Neural cell (in vitro differentiated cells): ENCODE measurements around the gene STPG2. TPM values are rescaled to one million over a fixed set of nuclear protein-coding genes. Genes with fewer than 3 reads are reported as not detected.

Experiments used
- H2AFZ ChIP-seq: fragments of 200-600, 300-800 bp; sonication (generic), shearing (Covaris generic); 2 replicates; pipeline ENCODE4 v1.6.0; 2014; ENCODE audit warnings: low read depth, mild to moderate bottlenecking, antibody characterized with exemption, low read length, moderate library complexity
- H3F3A ChIP-seq: fragments of 200-600 bp; shearing (Covaris generic); 2 replicates; pipeline ENCODE4 v1.6.1; 2016; ENCODE audit warnings: mild to moderate bottlenecking, moderate library complexity, mixed read lengths, antibody characterized with exemption, low read length; ENCODE audit not compliant: insufficient read depth, poor library complexity, severe bottlenecking
- H3K27ac ChIP-seq: fragments of 200-600, 300-800 bp; sonication (generic), shearing (Covaris generic); 2 replicates; pipeline ENCODE4 v1.5.1; 2014; ENCODE audit warnings: mild to moderate bottlenecking, low read length, moderate library complexity
- H3K27me3 ChIP-seq: fragments of 300-800, 200-600 bp; sonication (generic), shearing (Covaris generic); 2 replicates; pipeline ENCODE4 v1.6.0; 2014; ENCODE audit warnings: mild to moderate bottlenecking, low read depth, low read length, moderate library complexity; ENCODE audit not compliant: insufficient read depth
- H3K36me3 ChIP-seq: fragments of 300-800, 200-600 bp; sonication (generic), shearing (Covaris generic); 2 replicates; pipeline ENCODE4 v1.5.1; 2014; ENCODE audit warnings: mild to moderate bottlenecking, antibody characterized with exemption, low read length, moderate library complexity; ENCODE audit not compliant: insufficient read depth
- H3K4me2 ChIP-seq: fragments of 300-800, 200-600 bp; sonication (generic), shearing (Covaris generic); 2 replicates; pipeline ENCODE4 v1.6.0; 2014; ENCODE audit warnings: mild to moderate bottlenecking, low read length
- H3K4me3 ChIP-seq: fragments of 300-800, 200-600 bp; sonication (generic), shearing (Covaris generic); 2 replicates; pipeline ENCODE4 v1.5.1; 2014; ENCODE audit warnings: mild to moderate bottlenecking, low read length, moderate library complexity
- H3K79me2 ChIP-seq: fragments of 200-600 bp; shearing (Covaris generic); replicated peaks from 2 replicates; pipeline ENCODE4 v1.6.0; 2014; ENCODE audit warnings: mild to moderate bottlenecking, low read length, moderate library complexity; ENCODE audit not compliant: insufficient read depth
- H3K9ac ChIP-seq: fragments of 300-800, 200-600 bp; sonication (generic), shearing (Covaris generic); 2 replicates; pipeline ENCODE4 v1.6.1; 2016; ENCODE audit warnings: mild to moderate bottlenecking, low read length, mixed read lengths
- H3K9me2 ChIP-seq: fragments of 200-600 bp; shearing (Covaris generic); 2 replicates; pipeline ENCODE4 v1.6.1; 2016; ENCODE audit warnings: mild to moderate bottlenecking, low read length, mixed read lengths; ENCODE audit not compliant: insufficient read depth
- H3K9me3 ChIP-seq: fragments of 200-600, 300-800 bp; sonication (generic), shearing (Covaris generic); 2 replicates; pipeline ENCODE4 v1.6.1; 2016; ENCODE audit warnings: mild to moderate bottlenecking, mixed run types, low read length, moderate library complexity, mixed read lengths
- H4K20me1 ChIP-seq: fragments of 200-600 bp; shearing (Covaris generic); 2 replicates; pipeline ENCODE4 v1.6.1; 2016; ENCODE audit warnings: mild to moderate bottlenecking, mixed run types; ENCODE audit not compliant: insufficient read depth
- CTCF ChIP-seq: fragments of 450-650 bp; IDR thresholded peaks from 2 replicates; pipeline ENCODE4 v1.5.1; 2014; ENCODE audit warnings: antibody characterized with exemption, mild to moderate bottlenecking, moderate library complexity; ENCODE audit not compliant: poor library complexity, severe bottlenecking
- EP300 ChIP-seq: fragments of 450-650 bp; conservative IDR thresholded peaks from 2 replicates; pipeline ENCODE4 v1.6.1; 2014; ENCODE audit warnings: antibody characterized with exemption, mild to moderate bottlenecking, moderate library complexity; ENCODE audit not compliant: poor library complexity, severe bottlenecking
- EZH2 ChIP-seq: fragments of 200-600, 300-800 bp; shearing (Covaris generic), sonication (generic); IDR thresholded peaks from 2 replicates; pipeline ENCODE4 v1.6.1; 2014; ENCODE audit warnings: antibody characterized with exemption, low read length, borderline replicate concordance, mild to moderate bottlenecking; ENCODE audit not compliant: insufficient read depth, poor library complexity, severe bottlenecking
- MXI1 ChIP-seq: fragments of 450-650 bp; conservative IDR thresholded peaks from 2 replicates; pipeline ENCODE4 v1.6.1; 2014; ENCODE audit warnings: antibody characterized with exemption, mild to moderate bottlenecking; ENCODE audit not compliant: poor library complexity, severe bottlenecking
- POLR2AphosphoS5 ChIP-seq: IDR thresholded peaks from 2 replicates; pipeline ENCODE4 v1.6.1; 2012
- RAD21 ChIP-seq: fragments of 450-650 bp; conservative IDR thresholded peaks from 2 replicates; pipeline ENCODE4 v1.6.1; 2014; ENCODE audit warnings: antibody characterized with exemption, mild to moderate bottlenecking, moderate library complexity
- REST ChIP-seq: IDR thresholded peaks from 2 replicates; pipeline ENCODE4 v1.6.1; 2012; ENCODE audit warnings: borderline replicate concordance
- SMC3 ChIP-seq: fragments of 450-650 bp; conservative IDR thresholded peaks from 2 replicates; pipeline ENCODE4 v1.6.1; 2014; ENCODE audit warnings: antibody characterized with exemption, mild to moderate bottlenecking, moderate library complexity; ENCODE audit not compliant: poor library complexity
- polyA plus RNA-seq: library from polyadenylated mRNA; depleted of rRNA; stranded (reverse); fragments of >200 nt; gene quantifications from 2 replicates; pipeline ENCODE4 v1.2.3, GENCODE V29; 2014

STPG2 gene
- polyA plus RNA-seq, 1 donor from 2014 or later, result not detected

DNA sequence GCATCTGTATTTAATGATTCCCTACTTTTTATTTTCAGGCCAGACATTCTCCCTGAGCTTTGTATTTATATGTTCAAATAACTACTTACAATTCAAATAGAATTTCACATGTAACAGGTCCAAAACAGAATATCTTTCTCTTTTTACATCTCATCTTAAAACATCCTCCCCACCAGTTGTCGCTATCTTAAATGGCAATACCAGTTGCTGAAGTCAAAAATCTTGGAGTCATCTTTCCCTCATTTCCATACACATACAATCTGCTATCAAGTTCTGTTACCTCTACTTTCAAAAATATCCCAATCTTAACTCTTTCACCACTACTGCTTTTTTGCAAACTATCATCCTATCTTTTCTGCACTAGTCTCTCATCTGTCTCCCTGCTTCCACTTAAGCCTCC is 330.5 kb downstream of the STPG2 start:
- no peaks in the 10 kb centered on the region for H3F3A ChIP-seq
- no peak overlapping the region for H3K4me2 ChIP-seq
- no peak overlapping the region for H3K27ac ChIP-seq
- H3K79me2 ChIP-seq, result no peaks in the 10 kb centered on the region
- H4K20me1 ChIP-seq, result no peaks in the 10 kb centered on the region
- TF ChIP-seq SMC3 (no peak), EZH2 (no peak), EP300 (no peak), MXI1 (no peak), REST (no peak), POLR2AphosphoS5 (no peak), RAD21 (no peak), CTCF (no peak)
- H3K9ac ChIP-seq, result no peak overlapping the region
- no peak overlapping the region for H2AFZ ChIP-seq
- H3K36me3 ChIP-seq, result no peaks in the 10 kb centered on the region
- H3K9me3 ChIP-seq, result no peaks in the 10 kb centered on the region
- no peaks in the 10 kb centered on the region for H3K27me3 ChIP-seq
- H3K4me3 ChIP-seq, result no peak overlapping the region
- H3K9me2 ChIP-seq, result no peaks in the 10 kb centered on the region

- Histone ChIP-seq H3K9me2 (no peaks in the 10 kb centered on the region), H3K36me3 (no peaks in the 10 kb centered on the region), H2AFZ (no peak overlapping the region), H3K4me2 (no peak overlapping the region), H3K4me3 (no peak overlapping the region), H3F3A (no peaks in the 10 kb centered on the region), H3K79me2 (no peaks in the 10 kb centered on the region), H3K27ac (no peak overlapping the region), H3K9ac (no peak overlapping the region), H3K9me3 (peaks cover 3% of the 10 kb centered on the region), H3K27me3 (no peaks in the 10 kb centered on the region), H4K20me1 (no peaks in the 10 kb centered on the region)
- TF ChIP-seq POLR2AphosphoS5, result no peak
- no peak for TF ChIP-seq RAD21
- no peak for TF ChIP-seq MXI1
- no peak for TF ChIP-seq CTCF
Observed at GRCh38 chr4:97786306-97786920, 356.9 kb downstream of the STPG2 start.
